HepG2 (cell line): Measurements from ENCODE around the gene LIMS2. TPM values are rescaled to one million over a fixed set of nuclear protein-coding genes. Genes with fewer than 3 reads are reported as not detected.

Source experiments
- ATAC-seq: fragments of 200-7000 bp; cut with Tn5 transposase; 3 replicates; pipeline ENCODE4 v1.9.1; 2020; ENCODE audit warnings: mild to moderate bottlenecking, moderate library complexity
- BruUV-seq: library from RNA; stranded (reverse); fragments of 400-500 nt; replicated peaks from 2 replicates; lab custom pipeline; 2021; lab: Mats Ljungman, UMichigan
- CTCF ChIA-PET: fragments of 300-600 bp; formaldehyde crosslinking; extraction: SDS; loops from one replicate; lab custom pipeline; 2021; ENCODE audit warnings: low total read pairs, inconsistent platforms, low intra/inter-chr PET ratio; lab: Yijun Ruan, JAX
- POLR2A ChIA-PET: fragments of 350-600 bp; sonication (Branson Sonifier 250); formaldehyde crosslinking; loops from one replicate; lab custom pipeline; 2020; ENCODE audit warnings: antibody characterized with exemption, inconsistent platforms; lab: Yijun Ruan, JAX
- DNase-seq: peaks from one replicate; pipeline ENCODE4 v3.0.0-alpha.2; 2015; ENCODE audit warnings: low spot score
- FAIRE-seq: peaks from 3 replicates; lab custom pipeline; 2011; peaks lifted over from hg19 to GRCh38; lab: Jason Lieb, UNC
- H2AFZ ChIP-seq: one replicate; pipeline ENCODE4 v1.6.1; 2011; ENCODE audit warnings: low read length, inconsistent platforms
- H3K27ac ChIP-seq: fragments of 300-600 bp; 3 replicates; pipeline ENCODE4 v1.8.0; 2011; ENCODE audit warnings: mixed run types, mild to moderate bottlenecking, mixed read lengths, low read length, inconsistent platforms; ENCODE audit not compliant: insufficient read depth; ENCODE audit errors: extremely low read length
- H3K27me3 ChIP-seq, 2 experiments: fragments of 200-600 bp in 1 of 2; 2 replicates in 1 of 2; 3 replicates in 1 of 2; pipeline versions ENCODE4 v1.6.0 to v1.8.0; 2011; ENCODE audit warnings: low read length in 2 of 2, mild to moderate bottlenecking in 2 of 2, moderate library complexity in 2 of 2, inconsistent platforms in 1 of 2; ENCODE audit not compliant: insufficient read depth in 2 of 2, control insufficient read depth in 1 of 2
- H3K36me3 ChIP-seq, 2 experiments: fragments of 200-600 bp in 1 of 2; replicated peaks in 1 of 2; 2 replicates in 1 of 2; 3 replicates in 1 of 2; pipeline versions ENCODE4 v1.5.1 to v1.8.0; 2011; ENCODE audit warnings: low read length in 2 of 2, inconsistent platforms in 1 of 2; ENCODE audit not compliant: insufficient read depth in 2 of 2, control insufficient read depth in 1 of 2
- H3K4me1 ChIP-seq: 2 replicates; pipeline ENCODE4 v1.5.1; 2012; ENCODE audit warnings: low read length, inconsistent platforms; ENCODE audit not compliant: insufficient read depth
- H3K4me2 ChIP-seq: 2 replicates; pipeline ENCODE4 v1.6.0; 2011; ENCODE audit warnings: low read depth, low read length, inconsistent platforms
- H3K4me3 ChIP-seq, 3 experiments: fragments of 200-600 bp in 1 of 3; sonication (generic), shearing (Covaris generic) in 1 of 3; replicated peaks in 1 of 3; 2 replicates each; pipeline ENCODE4 v1.5.1; 2011 to 2016; ENCODE audit warnings: low read length in 3 of 3, inconsistent platforms in 2 of 3, low read depth in 2 of 3, mild to moderate bottlenecking in 2 of 3, control low read depth in 1 of 3, mixed read lengths in 1 of 3; ENCODE audit not compliant: insufficient read depth in 1 of 3
- H3K79me2 ChIP-seq: one replicate; pipeline ENCODE4 v1.6.1; 2011; ENCODE audit warnings: low read length, inconsistent platforms; ENCODE audit not compliant: insufficient read depth
- H3K9ac ChIP-seq: 2 replicates; pipeline ENCODE4 v1.6.0; 2011; ENCODE audit warnings: mild to moderate bottlenecking, low read depth, low read length, inconsistent platforms; ENCODE audit not compliant: insufficient read depth
- H3K9me3 ChIP-seq: 2 replicates; pipeline ENCODE4 v1.5.1; 2012; ENCODE audit warnings: mild to moderate bottlenecking, low read length
- H4K20me1 ChIP-seq: 2 replicates; pipeline ENCODE4 v1.6.0; 2011; ENCODE audit warnings: inconsistent platforms, mild to moderate bottlenecking, low read length, moderate library complexity; ENCODE audit not compliant: insufficient read depth
- CREB3 ChIP-seq: sonication (generic); formaldehyde crosslinking; IDR thresholded peaks from 2 replicates; pipeline ENCODE4 v1.5.0; 2020; ENCODE audit warnings: missing genetic modification reagents
- ZNF44 ChIP-seq: sonication (generic); formaldehyde crosslinking; IDR thresholded peaks from 2 replicates; pipeline ENCODE4 v1.5.1; 2020; ENCODE audit warnings: mild to moderate bottlenecking, missing genetic modification reagents
- ZNF770 ChIP-seq: sonication (generic); formaldehyde crosslinking; IDR thresholded peaks from 2 replicates; pipeline ENCODE4 v1.5.0; 2020; ENCODE audit warnings: mild to moderate bottlenecking, missing genetic modification reagents
- ZNF792 ChIP-seq: IDR thresholded peaks from 2 replicates; pipeline ENCODE4 v1.6.1; 2016
- WGBS: methylation state at CpG from one replicate; pipeline ENCODE4 v1.1.6; 2017; ENCODE audit warnings: low lambda C conversion rate; 5-methylcytosine and 5-hydroxymethylcytosine counted together
- in situ Hi-C: cut with HindIII; loops from 2 replicates; pipeline ENCODE4 v1.10.0; 2017; ENCODE audit warnings: low pct_unique_long_range_greater_than_20kb; ENCODE audit not compliant: extremely low pct_ligation_motif_present
- intact Hi-C: fragments of 100-400 bp; cut with micrococcal nuclease; formaldehyde crosslinking; loops from one replicate; pipeline ENCODE4 v1.10.0; 2022; ENCODE audit not compliant: unreplicated experiment
- polyA plus RNA-seq, 8 experiments: library from polyadenylated mRNA; depleted of rRNA in 3 of 8; stranded (reverse) in 7 of 8; unstranded in 1 of 8; fragments of >200 nt; fragmentation: Illumina TruSeq in 4 of 8; extraction: Trizol in 4 of 8; gene quantifications; 2 replicates each; pipeline versions ENCODE4 v1.2.1 to v1.2.3, GENCODE V29; 2011 to 2016; ENCODE audit warnings: low read depth in 4 of 8, missing spikeins in 1 of 8, mixed read lengths in 1 of 8; ENCODE audit not compliant: insufficient read depth in 1 of 8
- total RNA-seq, 5 experiments: library from RNA; depleted of rRNA; stranded (reverse); fragments of >200 nt; fragmentation: Illumina TruSeq; extraction: Trizol; gene quantifications; 2 replicates each; pipeline ENCODE4 v1.2.3, GENCODE V29; 2016; ENCODE audit warnings: low read depth in 1 of 5

LIMS2 gene
- total and polyA plus RNA-seq, 2 of the 13 experiments (the other 11 are each of a cell fraction or from before 2014, with no cell fraction given), result 1.0 to 1.9 TPM

GRCh38 chr2:127591221-127591923, 84.0 kb downstream of the LIMS2 start (continued):
- TF ChIP-seq ZNF44 (CRISPR knock-in tag), result no peak
- peak; percentile 66; the same call in 1 of the 2 replicates for TF ChIP-seq ZNF792 (CRISPR knock-in tag)

- in situ Hi-C loops, result no loop called here
- ATAC-seq, result peak; percentile 2; the same call in 1 of the 3 replicates
- no peak for DNase-seq
- 42% methylated on average over 8 of the region's 8 CpGs for WGBS
- Histone ChIP-seq H3K9ac (no peak overlapping the region), H3K4me3 (no peak overlapping the region)
- CTCF ChIA-PET, result interaction anchor here (2.1 kb wide), 1 partner anchor 59 kb away, joined by 41 read pairs; no protein-coding TSS in a partner anchor
- TF ChIP-seq ZNF770 (CRISPR knock-in tag) (peak; percentile 88; the same call in 1 of the 2 replicates), CREB3 (no peak)
- TF ChIP-seq, all 625 proteins: peak for 1
- Histone ChIP-seq H3K27me3 (peaks cover 2 to 27% of the 10 kb centered on the region in 2 experiments; a peak in 4 of 5 replicates), H2AFZ (no peak overlapping the region), H3K27ac (no peak overlapping the region), H3K4me1 (peaks cover 11% of the 10 kb centered on the region), H4K20me1 (no peaks in the 10 kb centered on the region), H3K4me2 (no peak overlapping the region), H3K36me3 (no peaks in the 10 kb centered on the region), H3K9me3 (no peaks in the 10 kb centered on the region), H3K79me2 (no peaks in the 10 kb centered on the region)
- POLR2A ChIA-PET, result interaction anchor here (1.0 to 1.3 kb wide), 2 partner anchors 8 to 112 kb away, joined by 4 read pairs; no protein-coding TSS in a partner anchor
- BruUV-seq, result no TSS peak
- intact Hi-C loops, result loop anchor here (1.0 to 10.0 kb wide), 2 partner anchors 59 to 234 kb away; no protein-coding TSS in a partner anchor
- FAIRE-seq, result no peak
Measured at GRCh38 chr2:127590386-127591190, 84.7 kb downstream of the LIMS2 start.
